Inferior parietal cortex (tissue), 1 donor: ENCODE data around the gene HAUS3.
"Not testable (repeated sequence)": the region's sequence is repeated elsewhere in the genome, so short reads cannot be mapped to it uniquely, and the experiment has no call there.

Experiments used
- DNase-seq: peaks from one replicate; pipeline ENCODE4 v3.0.0-alpha.2; 2016; ENCODE audit errors: extremely low spot score

The HAUS3 gene

GRCh38 chr4:2220016-2220630 is 21.8 kb downstream of the HAUS3 start:
- peak; percentile 79 for DNase-seq

- no peak for DNase-seq
Measured at GRCh38 chr4:2219233-2219760, 22.6 kb downstream of the HAUS3 start.

GRCh38 chr4:2218436-2218835 is 23.5 kb downstream of the HAUS3 start:
- DNase-seq, result no peak

GRCh38 chr4:2217726-2218125 is 24.2 kb downstream of the HAUS3 start:
- no peak for DNase-seq

- DNase-seq, result no peak
Measured at GRCh38 chr4:2212831-2213230, 29.1 kb downstream of the HAUS3 start.

- DNase-seq, result not testable (repeated sequence)
Measured at GRCh38 chr4:2202789-2203188, 39.1 kb downstream of the HAUS3 start.

- DNase-seq, result no peak
Measured at GRCh38 chr4:2194496-2194895, 47.4 kb downstream of the HAUS3 start.

GRCh38 chr4:2193326-2193725 is 48.6 kb downstream of the HAUS3 start:
- DNase-seq, result no peak

- no peak for DNase-seq
Measured at GRCh38 chr4:2186865-2187172, 55.1 kb downstream of the HAUS3 start.

GRCh38 chr4:2186133-2186864 is 55.6 kb downstream of the HAUS3 start:
- no peak for DNase-seq

GRCh38 chr4:2183394-2183793 is 58.5 kb downstream of the HAUS3 start:
- DNase-seq, result no peak

- DNase-seq, result no peak
Measured at GRCh38 chr4:2182994-2183393, 58.9 kb downstream of the HAUS3 start.

- no peak for DNase-seq
Measured at GRCh38 chr4:2180410-2180809, 61.5 kb downstream of the HAUS3 start.

- DNase-seq, result no peak
Measured at GRCh38 chr4:2179717-2180116, 62.2 kb downstream of the HAUS3 start.

- no peak for DNase-seq
Measured at GRCh38 chr4:2178986-2179385, 62.9 kb downstream of the HAUS3 start.
